ENCODE results near the gene SMC3. TPM values are rescaled to one million over a fixed set of nuclear protein-coding genes. Genes with fewer than 3 reads are reported as not detected.
A peak's percentile ranks its signal among the peaks of the same experiment; 100 is the strongest.

SMC3 gene
- total and polyA plus RNA-seq, 2 of the 13 experiments (the other 11 are each of a cell fraction or from before 2014, with no cell fraction given) = 11.7 to 48.0 TPM

- Histone ChIP-seq H3K9ac (ENCODE audit: insufficient read depth, low read depth, low read length) (no peak overlapping the region), H2AFZ (ENCODE audit: low read length) (no peak overlapping the region), H3K36me3 (replicated peaks in 1 of 2; ENCODE audit: control insufficient read depth in 1 of 2, insufficient read depth in 2 of 2, low read length in 2 of 2) (peaks cover 3 to 58% of the 10 kb centered on the region in 2 experiments), H3K4me3 (replicated peaks in 1 of 3; ENCODE audit: insufficient read depth in 1 of 3, low read depth in 2 of 3, low read length in 3 of 3) (no peak overlapping the region), H3K27ac (ENCODE audit: extremely low read length, insufficient read depth, low read length) (no peak overlapping the region), H3K79me2 (ENCODE audit: insufficient read depth, low read length) (no peaks in the 10 kb centered on the region), H3K4me2 (ENCODE audit: low read depth, low read length) (no peak overlapping the region), H3K9me3 (ENCODE audit: low read length) (no peaks in the 10 kb centered on the region), H3K4me1 (ENCODE audit: insufficient read depth, low read length) (no peaks in the 10 kb centered on the region), H4K20me1 (ENCODE audit: insufficient read depth, low read length) (no peaks in the 10 kb centered on the region), H3K27me3 (ENCODE audit: control insufficient read depth in 1 of 2, insufficient read depth in 2 of 2, low read length in 2 of 2) (no peaks in the 10 kb centered on the region; a peak in 1 of 5 replicates)
- in situ Hi-C loops (cut with HindIII; ENCODE audit: extremely low pct_ligation_motif_present, low pct_unique_long_range_greater_than_20kb) (no loop called here), intact Hi-C loops (cut with micrococcal nuclease; ENCODE audit: unreplicated experiment) (loop anchor here (10.0 kb wide), 1 partner anchor 457 kb away; no protein-coding TSS in a partner anchor)
- FAIRE-seq = no peak
- BruUV-seq (replicated peaks) = no TSS peak
- TF ChIP-seq MAFK (conservative IDR thresholded peaks at IDR 0.05 in 1 of 2, IDR thresholded peaks at IDR 0.05 in 1 of 2; ENCODE audit: low read length in 2 of 2) = peak; percentile 53 to 75; a peak in 3 of 4 replicates
- TF ChIP-seq ZMYM2 (CRISPR knock-in tag; IDR thresholded peaks at IDR 0.05) = no peak
- TF ChIP-seq JUNB (CRISPR knock-in tag; IDR thresholded peaks at IDR 0.05; ENCODE audit: borderline replicate concordance) = no peak
- TF ChIP-seq ZNF317 (CRISPR knock-in tag; IDR thresholded peaks at IDR 0.05) = no peak
- no peak for TF ChIP-seq ARID4A (CRISPR knock-in tag; IDR thresholded peaks at IDR 0.05; ENCODE audit: borderline replicate concordance)
- TF ChIP-seq MYC (CRISPR knock-in tag; IDR thresholded peaks at IDR 0.05; ENCODE audit: borderline replicate concordance) = no peak
- no peak for TF ChIP-seq PITX1 (CRISPR knock-in tag; IDR thresholded peaks at IDR 0.05)
- TF ChIP-seq ZNF614 (CRISPR knock-in tag; IDR thresholded peaks at IDR 0.05; ENCODE audit: borderline replicate concordance) = no peak
- peak; percentile 58 for TF ChIP-seq MAFF (IDR thresholded peaks at IDR 0.05; ENCODE audit: low read depth, low read length)
- no peak for TF ChIP-seq FOXP1 (IDR thresholded peaks at IDR 0.05)
- TF ChIP-seq FOXP1 (CRISPR knock-in tag; IDR thresholded peaks at IDR 0.05) = no peak
- TF ChIP-seq ZBTB3 (CRISPR knock-in tag; IDR thresholded peaks at IDR 0.05; ENCODE audit: borderline replicate concordance, low read depth) = no peak
- no peak for TF ChIP-seq SP4 (CRISPR knock-in tag; IDR thresholded peaks at IDR 0.05)
- TF ChIP-seq TARDBP (CRISPR knock-in tag; IDR thresholded peaks at IDR 0.05) = no peak
- no peak for TF ChIP-seq ZFP37 (CRISPR knock-in tag; IDR thresholded peaks at IDR 0.05; ENCODE audit: borderline replicate concordance)
- WGBS (ENCODE audit: low lambda C conversion rate) = 96% methylated on average over 5 of the region's 5 CpGs
- CTCF ChIA-PET (ENCODE audit: low intra/inter-chr PET ratio, low total read pairs) = no interaction called here
- POLR2A ChIA-PET = no interaction called here
- no peak for DNase-seq (ENCODE audit: low spot score)
- ATAC-seq = no peak
Measured at GRCh38 chr10:110591760-110592159, 24.3 kb downstream of the SMC3 start.
